GM06990 (cell line): Measurements from ENCODE around the gene ITPRIPL2.
A peak's percentile ranks its signal among the peaks of the same experiment; 100 is the strongest.

Source experiments
- DNase-seq: peaks from one replicate; pipeline ENCODE4 v3.0.0-alpha.2; 2011; ENCODE audit not compliant: insufficient read length; ENCODE audit errors: extremely low read depth
- H3K27me3 ChIP-seq: replicated peaks from 2 replicates; pipeline ENCODE4 v1.6.0; 2011; ENCODE audit warnings: low read length; ENCODE audit not compliant: control insufficient read depth, insufficient read depth
- H3K36me3 ChIP-seq: 2 replicates; pipeline ENCODE4 v1.5.1; 2011; ENCODE audit warnings: low read length; ENCODE audit not compliant: control insufficient read depth, insufficient read depth
- H3K4me3 ChIP-seq: replicated peaks from 2 replicates; pipeline ENCODE4 v1.5.1; 2011; ENCODE audit warnings: low read depth, mild to moderate bottlenecking, control low read depth, low read length
- TF ChIP-seq, protein P1 (sequence below): IDR thresholded peaks from 2 replicates; pipeline ENCODE4 v1.5.1; 2011; ENCODE audit warnings: low read length, control low read depth, mild to moderate bottlenecking, inconsistent platforms; ENCODE audit not compliant: insufficient read depth, poor library complexity, severe bottlenecking

The ITPRIPL2 gene

DNA sequence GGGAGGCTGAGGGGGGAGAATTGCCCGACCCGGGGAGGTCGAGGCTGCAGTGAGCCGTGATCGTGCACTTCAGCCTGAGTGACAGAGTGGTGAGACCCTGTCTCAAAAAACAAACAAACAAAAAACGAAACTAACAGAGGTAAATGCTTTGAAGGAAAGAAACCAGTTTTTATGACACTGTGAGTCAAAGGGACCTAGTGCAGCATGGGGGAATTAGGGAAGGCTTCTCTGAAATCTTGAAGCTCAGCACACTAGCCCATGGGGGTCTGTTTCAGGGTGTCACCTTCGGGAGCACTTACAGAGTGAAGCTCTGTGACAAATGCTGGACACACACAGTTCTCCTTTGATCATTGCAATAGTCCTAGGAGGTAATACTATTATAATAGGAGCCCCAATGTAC is 16.6 kb downstream of the ITPRIPL2 start:
- DNase-seq = no peak
- Histone ChIP-seq H3K36me3 (no peaks in the 10 kb centered on the region), H3K4me3 (no peak overlapping the region), H3K27me3 (no peaks in the 10 kb centered on the region)
- TF ChIP-seq, protein P1, sequence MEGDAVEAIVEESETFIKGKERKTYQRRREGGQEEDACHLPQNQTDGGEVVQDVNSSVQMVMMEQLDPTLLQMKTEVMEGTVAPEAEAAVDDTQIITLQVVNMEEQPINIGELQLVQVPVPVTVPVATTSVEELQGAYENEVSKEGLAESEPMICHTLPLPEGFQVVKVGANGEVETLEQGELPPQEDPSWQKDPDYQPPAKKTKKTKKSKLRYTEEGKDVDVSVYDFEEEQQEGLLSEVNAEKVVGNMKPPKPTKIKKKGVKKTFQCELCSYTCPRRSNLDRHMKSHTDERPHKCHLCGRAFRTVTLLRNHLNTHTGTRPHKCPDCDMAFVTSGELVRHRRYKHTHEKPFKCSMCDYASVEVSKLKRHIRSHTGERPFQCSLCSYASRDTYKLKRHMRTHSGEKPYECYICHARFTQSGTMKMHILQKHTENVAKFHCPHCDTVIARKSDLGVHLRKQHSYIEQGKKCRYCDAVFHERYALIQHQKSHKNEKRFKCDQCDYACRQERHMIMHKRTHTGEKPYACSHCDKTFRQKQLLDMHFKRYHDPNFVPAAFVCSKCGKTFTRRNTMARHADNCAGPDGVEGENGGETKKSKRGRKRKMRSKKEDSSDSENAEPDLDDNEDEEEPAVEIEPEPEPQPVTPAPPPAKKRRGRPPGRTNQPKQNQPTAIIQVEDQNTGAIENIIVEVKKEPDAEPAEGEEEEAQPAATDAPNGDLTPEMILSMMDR = no peak

DNA sequence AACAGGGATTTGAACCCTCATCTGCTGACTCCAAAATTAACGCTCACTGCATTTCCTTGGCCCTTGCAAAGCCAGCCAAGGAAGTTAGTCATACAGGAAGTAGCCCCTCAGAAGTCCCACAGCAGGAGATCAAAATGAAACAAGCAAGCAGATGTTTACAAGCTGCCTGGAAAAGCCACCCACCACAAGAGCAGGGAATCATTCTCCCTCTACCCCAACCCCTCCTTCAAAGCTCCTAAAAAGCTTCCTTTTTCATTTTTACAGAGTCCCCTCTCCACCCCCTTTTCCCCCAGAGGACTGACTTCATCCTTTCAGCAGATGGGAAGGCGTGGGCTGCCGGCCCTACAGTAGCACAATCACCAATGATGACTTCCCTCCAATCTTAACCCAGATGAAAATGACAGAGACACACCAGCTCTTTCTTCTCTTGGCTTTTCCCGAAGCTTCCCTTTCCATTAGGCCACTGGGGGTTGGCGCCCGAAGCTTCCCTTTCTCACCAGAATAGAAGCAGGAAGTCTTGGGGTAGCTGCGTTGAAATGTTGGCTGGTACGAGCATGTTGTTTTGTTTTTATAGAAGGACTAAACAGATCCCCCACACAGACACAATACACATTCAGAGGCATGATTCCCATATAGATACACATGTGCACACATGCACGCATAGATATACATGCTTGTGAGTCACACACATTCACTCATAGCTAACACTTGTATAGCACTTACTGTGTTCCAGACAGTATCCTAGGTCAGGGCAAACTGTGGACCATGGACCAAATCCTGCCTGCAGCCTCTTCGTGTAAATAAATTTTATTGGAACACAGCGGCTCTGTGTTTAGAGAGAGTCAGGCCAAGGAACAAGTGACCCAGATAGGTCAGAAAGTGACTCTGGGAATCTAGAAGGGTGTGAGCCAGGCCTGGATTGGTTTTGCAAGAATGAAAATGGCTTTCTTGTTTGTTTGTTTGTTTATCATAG is 17.4 kb downstream of the ITPRIPL2 start:
- no peaks in the 10 kb centered on the region for H3K27me3 ChIP-seq
- no peak overlapping the region; the same call in 1 of the 2 replicates for H3K4me3 ChIP-seq
- DNase-seq = no peak
- TF ChIP-seq, protein P1 = no peak
- H3K36me3 ChIP-seq = no peaks in the 10 kb centered on the region

DNA sequence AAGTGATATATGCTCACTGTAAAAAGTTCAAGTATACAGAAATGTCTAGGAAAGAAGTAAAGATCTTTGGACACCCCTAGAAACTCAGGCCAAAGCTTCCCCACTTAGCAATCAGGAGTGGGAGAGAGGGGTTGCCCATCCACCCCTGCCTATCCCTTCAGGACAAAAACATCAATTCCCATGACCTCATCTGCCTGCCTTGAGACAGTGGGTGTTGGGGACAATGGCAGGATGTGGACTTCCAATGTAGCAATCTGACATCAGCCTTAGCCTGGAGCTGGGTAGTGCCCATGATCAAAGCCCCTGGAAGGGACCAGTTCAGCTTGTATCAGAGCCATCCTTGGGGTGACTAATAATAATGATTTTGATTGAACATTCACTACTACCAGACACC is 18.1 kb downstream of the ITPRIPL2 start:
- DNase-seq = no peak
- TF ChIP-seq, protein P1 = no peak
- Histone ChIP-seq H3K27me3 (no peaks in the 10 kb centered on the region), H3K36me3 (no peaks in the 10 kb centered on the region), H3K4me3 (no peak overlapping the region)

DNA sequence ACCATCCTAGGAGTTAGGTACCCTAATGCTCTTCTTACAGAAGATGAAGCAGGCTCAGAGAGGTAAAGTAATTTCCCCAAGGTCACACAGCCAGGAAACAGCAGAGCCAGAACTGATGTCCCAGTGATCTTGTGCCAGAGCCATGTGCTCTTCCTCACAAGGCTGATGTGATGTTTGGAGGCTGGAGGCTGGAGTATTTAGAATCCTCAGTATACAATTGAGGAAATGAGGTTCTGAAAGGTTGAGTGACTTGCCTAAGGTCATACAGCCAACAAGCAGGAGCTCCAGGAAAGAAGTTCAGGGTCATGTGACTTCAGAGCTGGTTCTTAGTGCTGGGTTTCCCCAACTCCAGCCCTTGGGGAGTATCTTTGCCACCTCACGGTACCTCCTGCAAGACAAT is 18.5 kb downstream of the ITPRIPL2 start:
- DNase-seq = peak; percentile 24
- Histone ChIP-seq H3K4me3 (no peak overlapping the region), H3K36me3 (no peaks in the 10 kb centered on the region), H3K27me3 (no peaks in the 10 kb centered on the region)
- TF ChIP-seq, protein P1 = no peak

DNA sequence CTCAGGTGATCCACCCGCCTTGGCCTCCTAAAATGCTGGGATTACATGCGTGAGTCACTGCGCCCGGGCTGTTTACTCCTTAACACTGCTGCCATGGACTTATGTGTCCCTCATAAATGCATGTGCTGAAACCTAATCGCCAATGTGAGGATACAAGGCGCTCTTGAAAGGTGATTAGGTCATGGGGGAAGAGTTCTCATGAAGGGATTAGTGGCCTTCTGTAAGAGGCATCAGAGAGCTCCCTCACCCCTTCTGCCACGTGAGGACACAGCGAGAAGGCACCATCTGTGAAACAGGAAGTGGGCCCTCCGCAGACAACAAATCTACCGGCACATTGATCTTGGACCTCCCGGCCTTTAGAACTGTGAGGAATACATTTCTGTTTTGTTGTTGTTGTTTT is 19.1 kb downstream of the ITPRIPL2 start:
- peak; percentile 53 for DNase-seq
- TF ChIP-seq, protein P1 = no peak
- no peaks in the 10 kb centered on the region for H3K36me3 ChIP-seq

DNA sequence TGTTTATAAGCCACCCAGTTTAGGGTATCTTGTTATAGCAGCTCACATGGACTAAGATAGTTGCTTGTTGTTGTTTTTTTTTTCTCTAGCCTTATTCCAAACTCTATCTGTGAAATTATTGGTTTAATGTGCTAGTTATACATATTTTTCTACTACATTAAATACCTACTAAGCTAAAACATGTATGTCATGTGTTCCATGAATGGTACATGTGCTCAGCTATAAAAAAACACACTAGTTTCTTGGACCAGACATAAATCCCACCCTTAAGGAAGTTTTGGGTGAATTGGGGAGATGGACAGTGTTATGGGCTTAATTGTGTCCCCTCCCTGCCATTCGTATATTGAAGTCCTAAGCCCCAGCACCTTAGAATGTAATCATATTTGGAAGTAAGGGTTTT is 19.8 kb downstream of the ITPRIPL2 start:
- no peaks in the 10 kb centered on the region for H3K27me3 ChIP-seq
- TF ChIP-seq, protein P1 = no peak
- H3K36me3 ChIP-seq = no peaks in the 10 kb centered on the region
- DNase-seq = no peak
- H3K4me3 ChIP-seq = no peak overlapping the region

More for the DNA sequence above, 19.1 kb downstream of the ITPRIPL2 start:
- H3K27me3 ChIP-seq = no peaks in the 10 kb centered on the region
- H3K4me3 ChIP-seq = no peak overlapping the region
